GM18526 (cell line): ENCODE measurements around the gene FUS.
A peak's percentile ranks its signal among the peaks of the same experiment; 100 is the strongest.

Source experiments
- POLR2A ChIP-seq: IDR thresholded peaks from 3 replicates; pipeline ENCODE4 v1.6.1; 2011; ENCODE audit not compliant: insufficient read length; ENCODE audit errors: extremely low read depth

The FUS gene

GRCh38 chr16:31181102-31181830 lies 1.3 kb downstream of the FUS start:
- no peak for TF ChIP-seq POLR2A

DNA sequence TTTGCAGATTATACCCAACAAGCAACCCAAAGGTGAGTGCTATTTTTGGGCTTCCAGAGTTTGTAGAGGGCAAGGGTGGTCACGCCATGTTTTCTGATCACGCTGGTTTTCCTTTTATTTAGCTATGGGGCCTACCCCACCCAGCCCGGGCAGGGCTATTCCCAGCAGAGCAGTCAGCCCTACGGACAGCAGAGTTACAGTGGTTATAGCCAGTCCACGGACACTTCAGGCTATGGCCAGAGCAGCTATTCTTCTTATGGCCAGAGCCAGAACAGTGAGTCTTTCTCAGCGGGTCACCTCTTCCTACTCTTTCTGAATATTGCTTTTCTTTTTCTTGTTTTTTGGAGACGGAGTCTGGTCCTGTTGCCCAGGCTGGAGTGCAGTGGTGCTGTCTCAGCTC lies 2.5 kb downstream of the FUS start:
- TF ChIP-seq POLR2A, result no peak

- no peak for TF ChIP-seq POLR2A
Observed at GRCh38 chr16:31183432-31184428, 3.8 kb downstream of the FUS start.

GRCh38 chr16:31184888-31185287 lies 4.9 kb downstream of the FUS start:
- no peak for TF ChIP-seq POLR2A

DNA sequence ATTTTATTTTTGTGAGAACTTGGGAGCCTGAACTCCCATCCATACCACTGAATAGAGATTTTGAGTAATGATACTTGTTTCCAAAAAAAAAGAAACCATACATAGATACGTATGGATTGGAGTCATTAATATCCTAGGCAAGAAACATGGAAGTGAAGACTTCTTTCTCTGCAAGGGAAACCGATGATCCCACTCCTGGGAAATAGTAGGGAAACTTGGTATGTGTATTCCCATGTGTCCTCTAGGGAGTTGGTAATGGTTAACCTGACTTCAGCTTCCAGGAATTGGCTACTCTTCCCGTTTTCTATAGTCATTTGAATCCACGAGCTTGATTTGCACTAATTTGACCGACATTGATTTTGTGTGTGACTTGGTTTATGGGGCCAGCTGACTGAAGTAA lies 5.4 kb downstream of the FUS start:
- TF ChIP-seq POLR2A, result no peak

DNA sequence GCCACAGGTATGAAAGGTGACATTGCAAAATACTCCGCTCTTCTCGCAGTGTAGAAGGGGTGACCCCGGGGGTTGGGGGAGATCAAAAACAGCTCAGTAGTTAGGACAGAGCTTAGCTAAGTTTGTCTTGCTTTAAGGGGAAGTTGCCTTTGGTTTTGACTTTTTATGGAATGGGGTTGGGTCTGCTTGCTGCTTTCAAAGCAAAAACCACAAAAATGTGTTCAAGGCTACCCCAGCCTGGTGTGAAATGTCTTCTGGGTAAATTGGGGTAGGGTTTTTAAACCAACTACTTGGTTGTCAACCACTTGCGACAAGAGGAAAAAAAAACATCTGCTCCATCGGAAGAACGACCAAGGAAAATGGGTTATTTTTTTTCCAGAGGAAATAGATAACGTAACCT lies 6.2 kb downstream of the FUS start:
- TF ChIP-seq POLR2A, result no peak

- TF ChIP-seq POLR2A, result no peak
Observed at GRCh38 chr16:31186930-31187807, 7.2 kb downstream of the FUS start.

GRCh38 chr16:31187808-31188189 lies 7.9 kb downstream of the FUS start:
- no peak for TF ChIP-seq POLR2A

DNA sequence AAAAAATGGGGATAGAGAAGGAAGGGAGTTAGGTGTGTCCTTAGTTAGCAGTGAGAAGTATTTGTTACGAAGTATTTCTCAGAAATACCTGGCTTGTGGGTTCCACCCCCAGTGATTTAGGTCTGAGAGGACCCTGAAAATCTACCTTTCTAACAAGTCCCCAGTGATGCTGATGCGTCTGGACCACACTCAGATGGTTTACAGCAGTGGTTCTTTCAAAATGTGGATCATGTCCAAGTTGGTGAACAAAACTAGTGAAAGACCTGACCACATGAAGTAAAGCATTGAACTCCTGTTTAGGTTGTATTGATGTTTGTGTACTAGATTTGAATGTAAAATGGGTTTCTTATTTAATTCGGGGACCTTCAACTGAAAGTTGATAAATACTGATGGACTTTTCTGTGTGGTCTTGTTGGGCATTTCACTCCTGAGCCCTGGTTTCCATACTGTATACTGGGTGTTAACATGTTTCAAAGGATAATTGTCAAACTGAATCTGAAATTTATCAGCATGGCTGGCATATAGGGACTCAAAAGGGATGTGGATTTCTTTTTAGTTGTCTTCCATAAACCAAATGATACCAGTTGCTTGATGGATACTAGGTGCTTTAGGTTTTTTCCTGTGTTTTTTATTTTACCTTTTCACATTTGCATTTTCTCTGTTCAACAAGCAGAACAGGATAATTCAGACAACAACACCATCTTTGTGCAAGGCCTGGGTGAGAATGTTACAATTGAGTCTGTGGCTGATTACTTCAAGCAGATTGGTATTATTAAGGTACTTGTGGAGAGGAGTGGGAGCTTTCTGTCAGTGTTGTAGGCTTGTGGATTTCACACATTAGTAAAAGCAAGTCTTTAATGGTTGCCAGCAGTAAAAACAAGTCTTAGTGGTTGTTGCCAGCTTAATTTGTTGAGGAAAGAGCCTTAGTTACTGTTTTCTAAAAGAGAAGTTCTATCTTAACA lies 8.8 kb downstream of the FUS start:
- TF ChIP-seq POLR2A, result no peak

GRCh38 chr16:31189412-31189778 lies 9.5 kb downstream of the FUS start:
- TF ChIP-seq POLR2A, result no peak

DNA sequence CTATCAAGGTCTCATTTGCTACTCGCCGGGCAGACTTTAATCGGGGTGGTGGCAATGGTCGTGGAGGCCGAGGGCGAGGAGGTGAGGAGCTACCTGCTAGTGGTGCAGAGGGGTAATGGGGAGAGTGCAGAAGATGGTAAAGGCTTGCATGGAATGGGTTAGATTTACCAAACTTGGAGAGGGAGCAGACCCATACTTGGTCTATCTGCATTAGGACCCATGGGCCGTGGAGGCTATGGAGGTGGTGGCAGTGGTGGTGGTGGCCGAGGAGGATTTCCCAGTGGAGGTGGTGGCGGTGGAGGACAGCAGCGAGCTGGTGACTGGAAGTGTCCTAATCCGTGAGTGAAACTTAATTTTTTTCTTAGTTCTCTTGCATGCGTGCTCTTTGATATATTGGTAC lies 10.1 kb downstream of the FUS start:
- peak; percentile 10 for TF ChIP-seq POLR2A

- TF ChIP-seq POLR2A, result no peak
Observed at GRCh38 chr16:31190818-31191444, 11.0 kb downstream of the FUS start.

DNA sequence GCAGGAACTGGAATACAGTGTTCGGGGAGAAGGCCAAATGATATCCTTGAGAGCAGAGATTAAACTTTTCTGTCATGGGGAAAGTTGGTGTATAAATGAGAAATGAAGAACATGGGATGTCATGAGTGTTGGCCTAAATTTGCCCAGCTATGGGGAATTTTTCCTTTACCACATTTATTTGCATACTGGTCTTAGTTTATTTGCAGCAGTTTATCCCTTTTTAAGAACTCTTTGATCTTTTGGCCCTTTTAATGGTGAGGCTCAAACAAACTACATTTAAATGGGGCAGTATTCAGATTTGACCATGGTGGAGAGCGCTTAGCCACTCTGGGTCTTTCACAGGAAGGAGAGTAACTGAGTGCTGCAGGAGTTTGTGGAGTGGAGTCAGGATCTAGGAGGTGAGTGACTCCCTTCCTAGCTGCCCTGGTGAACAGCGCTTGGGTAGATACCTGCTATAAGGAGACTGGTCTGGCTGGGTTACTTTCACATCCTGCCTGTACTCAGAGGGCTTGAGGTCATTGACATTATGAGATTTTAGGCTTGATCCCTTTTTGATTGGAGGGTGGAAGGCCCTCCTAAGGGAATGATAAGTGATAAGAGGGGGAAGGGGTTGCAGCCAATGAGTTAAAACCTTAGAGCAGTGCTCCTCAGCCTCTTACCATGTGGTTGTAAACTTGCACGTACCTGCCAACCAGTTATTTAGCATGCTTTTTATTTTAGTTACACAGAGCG lies 11.9 kb downstream of the FUS start:
- TF ChIP-seq POLR2A, result no peak
